Ovary (tissue), 3 donors: ENCODE measurements around the gene AP2S1.

Experiments used
- CTCF ChIP-seq, 3 donors: fragments of 450-650 bp in 2 of 3; fragments of 200-600 bp in 1 of 3; IDR thresholded peaks; one replicate each; pipeline versions ENCODE4 v1.5.1 to v1.8.0; 2016 to 2022; ENCODE audit warnings: antibody characterized with exemption in 3 of 3, mild to moderate bottlenecking in 1 of 3
- EP300 ChIP-seq: sonication (generic); formaldehyde crosslinking; IDR thresholded peaks from one replicate; pipeline ENCODE4 v1.6.1; 2017; ENCODE audit warnings: antibody characterized with exemption
- POLR2A ChIP-seq: fragments of 450-650 bp; IDR thresholded peaks from one replicate; pipeline ENCODE4 v1.6.1; 2017; ENCODE audit warnings: antibody characterized with exemption, mild to moderate bottlenecking, moderate library complexity
- donor health status: DM: no; HTN: no; CAD: no.

- TF ChIP-seq CTCF (IDR thresholded peaks at IDR 0.05): no peak
- no peak for TF ChIP-seq POLR2A
- TF ChIP-seq EP300: no peak
These were observed 58.7 kb downstream of the AP2S1 start for GRCh38 chr19:46791944-46792343.
